ENCODE results near the gene CLDN22. TPM values are rescaled to one million over a fixed set of nuclear protein-coding genes. Genes with fewer than 3 reads are reported as not detected.

The CLDN22 gene
- total RNA-seq (under 1 TPM in 1 of 2 donors, not detected in 1; 0.09 TPM), polyA plus RNA-seq (under 1 TPM; 0.11 to 0.49 TPM)
- long read RNA-seq, donor 1, transcript CLDN22-201 (1 exons, 2,581 nt): major isoform, 48 of 48 reads
- long read RNA-seq, donor 1, partial matches to known transcripts: 0 of 48 reads
- long read RNA-seq, donor 1, other reads (novel, unspliced or antisense): 0 of 48 reads
- long read RNA-seq, donor 2, transcript CLDN22-201 (1 exons, 2,581 nt): major isoform, 45 of 45 reads
- long read RNA-seq, donor 2, partial matches to known transcripts: 0 of 45 reads
- long read RNA-seq, donor 2, other reads (novel, unspliced or antisense): 0 of 45 reads
- long read RNA-seq, donor 3, transcript CLDN22-201 (1 exons, 2,581 nt): major isoform, 31 of 31 reads
- long read RNA-seq, donor 3, partial matches to known transcripts: 0 of 31 reads
- long read RNA-seq, donor 3, other reads (novel, unspliced or antisense): 0 of 31 reads
- long read RNA-seq, donor 4, transcript CLDN22-201 (1 exons, 2,581 nt): major isoform, 30 of 30 reads
- long read RNA-seq, donor 4, partial matches to known transcripts: 0 of 30 reads
- long read RNA-seq, donor 4, other reads (novel, unspliced or antisense): 0 of 30 reads
- long read RNA-seq, donor 5, transcript CLDN22-201 (1 exons, 2,581 nt): major isoform, 54 of 54 reads
- long read RNA-seq, donor 5, partial matches to known transcripts: 0 of 54 reads
- long read RNA-seq, donor 5, other reads (novel, unspliced or antisense): 0 of 54 reads

- Histone ChIP-seq H3K9me3 (ENCODE audit: control insufficient read depth in 4 of 4, insufficient read depth in 3 of 4, low read length in 3 of 4) (no peaks in the 10 kb centered on the region), H3K4me1 (ENCODE audit: control insufficient read depth in 5 of 5, insufficient read depth in 5 of 5, low read length in 5 of 5) (peaks cover 0 to 5% (median 3%) of the 10 kb centered on the region in 5 donors), H3K4me3 (no peak within 1 kb of the TSS), H3K27me3 (ENCODE audit: control insufficient read depth in 3 of 3, insufficient read depth in 3 of 3, low read length in 2 of 3) (no peaks in the 10 kb centered on the region), H3K9ac (ENCODE audit: insufficient read depth in 1 of 2, low read length in 2 of 2) (no peak within 1 kb of the TSS), H3K27ac (ENCODE audit: low read depth in 1 of 2, low read length in 1 of 2) (no peak within 1 kb of the TSS), H3K36me3 (ENCODE audit: control insufficient read depth in 4 of 4, insufficient read depth in 4 of 4, low read length in 4 of 4) (peaks cover 0 to 12% (median under 1%) of the 10 kb centered on the region in 4 donors)
- TF ChIP-seq, protein P1, sequence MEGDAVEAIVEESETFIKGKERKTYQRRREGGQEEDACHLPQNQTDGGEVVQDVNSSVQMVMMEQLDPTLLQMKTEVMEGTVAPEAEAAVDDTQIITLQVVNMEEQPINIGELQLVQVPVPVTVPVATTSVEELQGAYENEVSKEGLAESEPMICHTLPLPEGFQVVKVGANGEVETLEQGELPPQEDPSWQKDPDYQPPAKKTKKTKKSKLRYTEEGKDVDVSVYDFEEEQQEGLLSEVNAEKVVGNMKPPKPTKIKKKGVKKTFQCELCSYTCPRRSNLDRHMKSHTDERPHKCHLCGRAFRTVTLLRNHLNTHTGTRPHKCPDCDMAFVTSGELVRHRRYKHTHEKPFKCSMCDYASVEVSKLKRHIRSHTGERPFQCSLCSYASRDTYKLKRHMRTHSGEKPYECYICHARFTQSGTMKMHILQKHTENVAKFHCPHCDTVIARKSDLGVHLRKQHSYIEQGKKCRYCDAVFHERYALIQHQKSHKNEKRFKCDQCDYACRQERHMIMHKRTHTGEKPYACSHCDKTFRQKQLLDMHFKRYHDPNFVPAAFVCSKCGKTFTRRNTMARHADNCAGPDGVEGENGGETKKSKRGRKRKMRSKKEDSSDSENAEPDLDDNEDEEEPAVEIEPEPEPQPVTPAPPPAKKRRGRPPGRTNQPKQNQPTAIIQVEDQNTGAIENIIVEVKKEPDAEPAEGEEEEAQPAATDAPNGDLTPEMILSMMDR (IDR thresholded peaks at IDR 0.05; ENCODE audit: control extremely low read depth, extremely low read depth): no peak
- WGBS, 2 donors: 60 to 77% methylated on average over 6 of the region's 6 CpGs
- DNase-seq: no peak
- no peak for ATAC-seq (ENCODE audit: insufficient read depth, low FRiP score)
Observed at GRCh38 chr4:183320211-183321059, at the start of gene CLDN22. Gene CLDN22, minus strand, starts transcription at chr4:183320276. Its CDS starts 58 bp downstream, at chr4:183320218.

GRCh38 chr4:183369073-183369472 lies 49.0 kb upstream of the CLDN22 start:
- TF ChIP-seq, protein P1 (IDR thresholded peaks at IDR 0.05; ENCODE audit: control extremely low read depth, extremely low read depth): no peak
- H3K4me3 ChIP-seq: no peak overlapping the region
- H3K9ac ChIP-seq (ENCODE audit: insufficient read depth in 1 of 2, low read length in 2 of 2): no peak overlapping the region
- H3K4me1 ChIP-seq (ENCODE audit: control insufficient read depth in 5 of 5, insufficient read depth in 5 of 5, low read length in 5 of 5): no peaks in the 10 kb centered on the region
- H3K9me3 ChIP-seq (ENCODE audit: control insufficient read depth in 4 of 4, insufficient read depth in 3 of 4, low read length in 3 of 4): peaks cover 0 to 8% (median 1%) of the 10 kb centered on the region in 4 donors
- no peaks in the 10 kb centered on the region for H3K27me3 ChIP-seq (ENCODE audit: control insufficient read depth in 3 of 3, insufficient read depth in 3 of 3, low read length in 2 of 3)
- no peak overlapping the region for H3K27ac ChIP-seq (ENCODE audit: low read depth in 1 of 2, low read length in 1 of 2)
- no peaks in the 10 kb centered on the region for H3K36me3 ChIP-seq (ENCODE audit: control insufficient read depth in 4 of 4, insufficient read depth in 4 of 4, low read length in 4 of 4)
- no peak for DNase-seq
- no peak for ATAC-seq (ENCODE audit: insufficient read depth, low FRiP score)
- 81 to 87% methylated on average over 8 of the region's 8 CpGs for WGBS, 2 donors

- no peak overlapping the region for H3K4me3 ChIP-seq
- 91 to 95% methylated on average over 16 of the region's 16 CpGs for WGBS, 2 donors
- TF ChIP-seq, protein P1 (IDR thresholded peaks at IDR 0.05; ENCODE audit: control extremely low read depth, extremely low read depth): no peak
- no peak overlapping the region for H3K9ac ChIP-seq (ENCODE audit: insufficient read depth in 1 of 2, low read length in 2 of 2)
- ATAC-seq (ENCODE audit: insufficient read depth, low FRiP score) (no peak), DNase-seq (no peak)
- H3K9me3 ChIP-seq (ENCODE audit: control insufficient read depth in 4 of 4, insufficient read depth in 3 of 4, low read length in 3 of 4): peaks cover 0 to 3% (median 0%) of the 10 kb centered on the region in 4 donors
- no peaks in the 10 kb centered on the region for H3K4me1 ChIP-seq (ENCODE audit: control insufficient read depth in 5 of 5, insufficient read depth in 5 of 5, low read length in 5 of 5)
- H3K36me3 ChIP-seq (ENCODE audit: control insufficient read depth in 4 of 4, insufficient read depth in 4 of 4, low read length in 4 of 4): no peaks in the 10 kb centered on the region
- no peak overlapping the region for H3K27ac ChIP-seq (ENCODE audit: low read depth in 1 of 2, low read length in 1 of 2)
- no peaks in the 10 kb centered on the region for H3K27me3 ChIP-seq (ENCODE audit: control insufficient read depth in 3 of 3, insufficient read depth in 3 of 3, low read length in 2 of 3)
Observed at GRCh38 chr4:183366206-183366835, 46.2 kb upstream of the CLDN22 start.

Measured in lung (tissue), 16 donors.